Endothelial cell of umbilical vein (primary cell): Measurements from ENCODE around the gene MCM9.

Experiments
- EZH2 ChIP-seq: IDR thresholded peaks from 2 replicates; pipeline ENCODE4 v1.6.1; 2012; ENCODE audit warnings: borderline replicate concordance, low read depth, mild to moderate bottlenecking, moderate library complexity, low read length, inconsistent platforms; ENCODE audit not compliant: severe bottlenecking
- GATA2 ChIP-seq: IDR thresholded peaks from 2 replicates; pipeline ENCODE4 v1.7.0; 2011; ENCODE audit warnings: low read depth, mild to moderate bottlenecking, moderate library complexity, mixed read lengths, low read length; ENCODE audit not compliant: insufficient read length, insufficient read depth
- MYC ChIP-seq: IDR thresholded peaks from one replicate; pipeline ENCODE4 v1.6.1; 2011; ENCODE audit warnings: mild to moderate bottlenecking, low read depth, low read length
- POLR2A ChIP-seq: IDR thresholded peaks from 2 replicates; pipeline ENCODE4 v1.6.1; 2012; ENCODE audit warnings: low read depth, mild to moderate bottlenecking, control low read depth, low read length
- POLR2AphosphoS5 ChIP-seq: IDR thresholded peaks from 2 replicates; pipeline ENCODE4 v1.6.1; 2012; ENCODE audit warnings: low read depth, mild to moderate bottlenecking, control low read depth, low read length, moderate library complexity; ENCODE audit not compliant: insufficient read depth
- TF ChIP-seq, protein P1 (sequence below), 2 donors: IDR thresholded peaks; 1 replicate in 1 of 2; 2 replicates in 1 of 2; pipeline ENCODE4 v1.5.1; 2011; ENCODE audit warnings: low read length in 2 of 2, mild to moderate bottlenecking in 2 of 2, moderate library complexity in 2 of 2, control low read depth in 1 of 2, inconsistent platforms in 1 of 2, low read depth in 1 of 2; ENCODE audit not compliant: insufficient read depth in 1 of 2; ENCODE audit errors: extremely low read depth in 1 of 2

DNA sequence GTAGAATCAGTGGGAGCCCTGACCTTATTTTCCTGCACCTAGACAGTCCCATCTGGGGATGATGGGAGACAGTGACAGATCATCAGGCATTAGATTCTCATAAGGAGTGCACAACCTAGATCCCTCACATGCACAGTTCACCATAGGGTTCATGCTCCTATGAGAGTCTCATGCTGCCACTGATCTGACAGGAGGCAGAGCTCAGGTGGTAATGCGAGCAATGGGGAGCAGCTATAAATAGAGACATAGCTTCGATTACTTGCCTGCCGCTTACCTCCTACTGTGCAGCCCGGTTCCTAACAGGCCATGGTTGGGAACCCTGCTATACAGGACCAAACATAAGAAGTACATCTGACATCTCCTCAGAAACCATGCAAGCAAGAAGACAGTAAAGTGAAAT lies 72.5 kb downstream of the MCM9 start:
- no peak for TF ChIP-seq POLR2A
- TF ChIP-seq, protein P1, sequence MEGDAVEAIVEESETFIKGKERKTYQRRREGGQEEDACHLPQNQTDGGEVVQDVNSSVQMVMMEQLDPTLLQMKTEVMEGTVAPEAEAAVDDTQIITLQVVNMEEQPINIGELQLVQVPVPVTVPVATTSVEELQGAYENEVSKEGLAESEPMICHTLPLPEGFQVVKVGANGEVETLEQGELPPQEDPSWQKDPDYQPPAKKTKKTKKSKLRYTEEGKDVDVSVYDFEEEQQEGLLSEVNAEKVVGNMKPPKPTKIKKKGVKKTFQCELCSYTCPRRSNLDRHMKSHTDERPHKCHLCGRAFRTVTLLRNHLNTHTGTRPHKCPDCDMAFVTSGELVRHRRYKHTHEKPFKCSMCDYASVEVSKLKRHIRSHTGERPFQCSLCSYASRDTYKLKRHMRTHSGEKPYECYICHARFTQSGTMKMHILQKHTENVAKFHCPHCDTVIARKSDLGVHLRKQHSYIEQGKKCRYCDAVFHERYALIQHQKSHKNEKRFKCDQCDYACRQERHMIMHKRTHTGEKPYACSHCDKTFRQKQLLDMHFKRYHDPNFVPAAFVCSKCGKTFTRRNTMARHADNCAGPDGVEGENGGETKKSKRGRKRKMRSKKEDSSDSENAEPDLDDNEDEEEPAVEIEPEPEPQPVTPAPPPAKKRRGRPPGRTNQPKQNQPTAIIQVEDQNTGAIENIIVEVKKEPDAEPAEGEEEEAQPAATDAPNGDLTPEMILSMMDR (IDR thresholded peaks at IDR 0.05; ENCODE audit: extremely low read depth in 1 of 2, insufficient read depth in 1 of 2, low read depth in 1 of 2, low read length in 2 of 2), result no peak
- TF ChIP-seq GATA2, result no peak
- TF ChIP-seq EZH2, result no peak
- no peak for TF ChIP-seq POLR2AphosphoS5
- TF ChIP-seq MYC, result no peak
